H1 (cell line): ENCODE data around the gene GALNT5.

Experiments used
- CBX5 ChIP-seq: fragments of 300-800, 300-1000 bp; sonication (generic); IDR thresholded peaks from 2 replicates; pipeline ENCODE4 v1.7.1; 2016; ENCODE audit warnings: antibody characterized with exemption, low read length, low read depth
- CHD2 ChIP-seq: IDR thresholded peaks from 2 replicates; pipeline ENCODE4 v1.6.1; 2012; ENCODE audit warnings: low read length, improper control_type of control experiment
- CREB1 ChIP-seq: IDR thresholded peaks from 2 replicates; pipeline ENCODE4 v1.6.1; 2012; ENCODE audit warnings: inconsistent platforms
- EP300 ChIP-seq, 2 experiments: IDR thresholded peaks; 1 replicate in 1 of 2; 2 replicates in 1 of 2; pipeline ENCODE4 v1.6.1; 2011 to 2012; ENCODE audit warnings: low read depth in 2 of 2, low read length in 2 of 2, mild to moderate bottlenecking in 2 of 2, borderline replicate concordance in 1 of 2, inconsistent platforms in 1 of 2, moderate library complexity in 1 of 2
- FOSL1 ChIP-seq: IDR thresholded peaks from 2 replicates; pipeline ENCODE4 v1.6.1; 2011; ENCODE audit warnings: mild to moderate bottlenecking, low read depth, low read length, moderate library complexity; ENCODE audit not compliant: insufficient read depth
- MAX ChIP-seq: IDR thresholded peaks from 2 replicates; pipeline ENCODE4 v1.6.1; 2012; ENCODE audit warnings: inconsistent platforms
- POLR2A ChIP-seq, 2 experiments: IDR thresholded peaks; 1 replicate in 1 of 2; 2 replicates in 1 of 2; pipeline ENCODE4 v1.6.1; 2011; ENCODE audit warnings: low read depth in 2 of 2, low read length in 2 of 2, mild to moderate bottlenecking in 2 of 2; ENCODE audit errors: control extremely low read depth in 1 of 2
- POLR2AphosphoS5 ChIP-seq: IDR thresholded peaks from 2 replicates; pipeline ENCODE4 v1.6.1; 2011; ENCODE audit warnings: low read depth, low read length
- SRF ChIP-seq: IDR thresholded peaks from 2 replicates; pipeline ENCODE4 v1.6.1; 2011; ENCODE audit warnings: mild to moderate bottlenecking, low read depth, low read length, moderate library complexity
- TAF1 ChIP-seq: IDR thresholded peaks from 2 replicates; pipeline ENCODE4 v1.6.1; 2011; ENCODE audit warnings: mild to moderate bottlenecking, low read depth, low read length
- TF ChIP-seq, protein P1 (sequence below), 3 experiments: IDR thresholded peaks; 1 replicate in 2 of 3; 2 replicates in 1 of 3; pipeline versions ENCODE4 v1.5.1 to v1.6.1; 2011; ENCODE audit warnings: low read length in 3 of 3, mild to moderate bottlenecking in 3 of 3, inconsistent platforms in 2 of 3, low read depth in 1 of 3, moderate library complexity in 1 of 3; ENCODE audit not compliant: insufficient read depth in 1 of 3; ENCODE audit errors: control extremely low read depth in 1 of 3

DNA sequence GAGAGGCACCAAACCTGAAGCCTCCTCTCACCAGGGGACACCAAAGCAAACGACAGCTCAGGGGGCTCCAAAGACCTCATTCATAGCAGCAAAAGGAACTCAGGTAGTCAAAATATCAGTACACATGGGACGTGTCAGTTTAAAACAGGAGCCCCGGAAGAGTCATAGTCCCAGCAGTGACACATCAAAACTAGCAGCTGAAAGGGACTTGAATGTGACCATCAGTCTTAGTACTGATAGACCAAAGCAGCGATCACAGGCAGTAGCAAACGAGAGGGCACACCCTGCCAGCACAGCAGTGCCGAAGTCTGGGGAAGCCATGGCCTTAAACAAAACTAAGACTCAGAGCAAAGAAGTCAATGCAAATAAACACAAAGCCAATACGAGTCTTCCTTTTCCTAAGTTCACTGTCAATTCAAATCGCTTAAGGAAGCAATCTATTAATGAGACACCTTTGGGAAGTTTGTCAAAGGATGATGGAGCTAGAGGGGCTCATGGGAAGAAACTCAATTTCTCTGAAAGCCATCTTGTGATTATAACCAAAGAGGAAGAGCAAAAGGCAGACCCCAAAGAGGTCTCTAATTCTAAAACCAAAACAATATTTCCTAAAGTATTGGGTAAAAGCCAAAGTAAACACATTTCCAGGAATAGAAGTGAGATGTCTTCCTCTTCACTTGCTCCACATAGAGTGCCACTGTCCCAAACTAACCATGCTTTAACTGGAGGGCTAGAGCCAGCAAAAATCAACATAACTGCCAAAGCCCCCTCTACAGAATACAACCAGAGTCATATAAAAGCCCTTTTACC, 1.2 kb downstream of the GALNT5 start:
- no peak for TF ChIP-seq TAF1
- no peak for TF ChIP-seq POLR2A (IDR thresholded peaks at IDR 0.05; ENCODE audit: control extremely low read depth in 1 of 2, low read depth in 2 of 2, low read length in 2 of 2)
- TF ChIP-seq, protein P1, sequence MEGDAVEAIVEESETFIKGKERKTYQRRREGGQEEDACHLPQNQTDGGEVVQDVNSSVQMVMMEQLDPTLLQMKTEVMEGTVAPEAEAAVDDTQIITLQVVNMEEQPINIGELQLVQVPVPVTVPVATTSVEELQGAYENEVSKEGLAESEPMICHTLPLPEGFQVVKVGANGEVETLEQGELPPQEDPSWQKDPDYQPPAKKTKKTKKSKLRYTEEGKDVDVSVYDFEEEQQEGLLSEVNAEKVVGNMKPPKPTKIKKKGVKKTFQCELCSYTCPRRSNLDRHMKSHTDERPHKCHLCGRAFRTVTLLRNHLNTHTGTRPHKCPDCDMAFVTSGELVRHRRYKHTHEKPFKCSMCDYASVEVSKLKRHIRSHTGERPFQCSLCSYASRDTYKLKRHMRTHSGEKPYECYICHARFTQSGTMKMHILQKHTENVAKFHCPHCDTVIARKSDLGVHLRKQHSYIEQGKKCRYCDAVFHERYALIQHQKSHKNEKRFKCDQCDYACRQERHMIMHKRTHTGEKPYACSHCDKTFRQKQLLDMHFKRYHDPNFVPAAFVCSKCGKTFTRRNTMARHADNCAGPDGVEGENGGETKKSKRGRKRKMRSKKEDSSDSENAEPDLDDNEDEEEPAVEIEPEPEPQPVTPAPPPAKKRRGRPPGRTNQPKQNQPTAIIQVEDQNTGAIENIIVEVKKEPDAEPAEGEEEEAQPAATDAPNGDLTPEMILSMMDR (IDR thresholded peaks at IDR 0.05; ENCODE audit: control extremely low read depth in 1 of 3, insufficient read depth in 1 of 3, low read depth in 1 of 3, low read length in 3 of 3): no peak
- no peak for TF ChIP-seq CBX5
- TF ChIP-seq MAX: no peak
- no peak for TF ChIP-seq SRF
- no peak for TF ChIP-seq CHD2
- TF ChIP-seq POLR2AphosphoS5: no peak
- TF ChIP-seq FOSL1: no peak
- TF ChIP-seq EP300 (IDR thresholded peaks at IDR 0.05; ENCODE audit: borderline replicate concordance in 1 of 2, low read depth in 2 of 2, low read length in 2 of 2): no peak
- TF ChIP-seq CREB1: no peak
